Keratinocyte (primary cell): Measurements from ENCODE around the gene FHIT. TPM values are rescaled to one million over a fixed set of nuclear protein-coding genes. Genes with fewer than 3 reads are reported as not detected.

ENCODE experiments used
- DNase-seq: peaks from one replicate; pipeline ENCODE4 v3.0.0-alpha.2; 2011; ENCODE audit warnings: low read depth, missing footprints, low spot score
- FAIRE-seq: peaks from 2 replicates; lab custom pipeline; 2011; peaks lifted over from hg19 to GRCh38; lab: Jason Lieb, UNC
- H2AFZ ChIP-seq: 2 replicates; pipeline ENCODE4 v1.6.0; 2012; ENCODE audit warnings: low read length, control low read depth, inconsistent platforms; ENCODE audit not compliant: control insufficient read depth
- H3K27ac ChIP-seq: 2 replicates; pipeline ENCODE4 v1.5.1; 2011; ENCODE audit warnings: low read length; ENCODE audit not compliant: control insufficient read depth, insufficient read depth
- H3K27me3 ChIP-seq: 3 replicates; pipeline ENCODE4 v1.6.0; 2011; ENCODE audit warnings: low read length; ENCODE audit not compliant: control insufficient read depth, insufficient read depth; ENCODE audit errors: extremely low read depth
- H3K36me3 ChIP-seq, 2 experiments: 2 replicates in 1 of 2; 3 replicates in 1 of 2; pipeline ENCODE4 v1.5.1; 2011; ENCODE audit warnings: low read length in 2 of 2, mild to moderate bottlenecking in 1 of 2; ENCODE audit not compliant: control insufficient read depth in 2 of 2, insufficient read depth in 2 of 2; ENCODE audit errors: extremely low read depth in 1 of 2
- H3K4me1 ChIP-seq: 3 replicates; pipeline ENCODE4 v1.5.1; 2011; ENCODE audit warnings: low read length; ENCODE audit not compliant: control insufficient read depth, insufficient read depth; ENCODE audit errors: extremely low read depth
- H3K4me2 ChIP-seq: 3 replicates; pipeline ENCODE4 v1.6.0; 2011; ENCODE audit warnings: low read depth, low read length; ENCODE audit not compliant: control insufficient read depth, insufficient read depth; ENCODE audit errors: extremely low read depth
- H3K4me3 ChIP-seq, 3 experiments: fragments of 200-600 bp in 1 of 3; sonication (generic) in 1 of 3; 2 replicates in 2 of 3; 3 replicates in 1 of 3; pipeline ENCODE4 v1.5.1; 2011 to 2016; ENCODE audit warnings: low read length in 3 of 3, mild to moderate bottlenecking in 3 of 3, control low read depth in 2 of 3, inconsistent platforms in 1 of 3, low read depth in 1 of 3, mixed read lengths in 1 of 3, mixed run types in 1 of 3, moderate library complexity in 1 of 3; ENCODE audit not compliant: control insufficient read depth in 2 of 3, insufficient read depth in 2 of 3; ENCODE audit errors: extremely low read depth in 1 of 3
- H3K79me2 ChIP-seq: 2 replicates; pipeline ENCODE4 v1.6.0; 2012; ENCODE audit warnings: low read length; ENCODE audit not compliant: control insufficient read depth, insufficient read depth
- H3K9ac ChIP-seq: 3 replicates; pipeline ENCODE4 v1.6.0; 2011; ENCODE audit warnings: low read length; ENCODE audit not compliant: control insufficient read depth, insufficient read depth; ENCODE audit errors: extremely low read depth
- H3K9me1 ChIP-seq: 3 replicates; pipeline ENCODE4 v1.6.0; 2011; ENCODE audit warnings: low read length; ENCODE audit not compliant: control insufficient read depth, insufficient read depth; ENCODE audit errors: extremely low read depth
- H3K9me3 ChIP-seq: 2 replicates; pipeline ENCODE4 v1.5.1; 2012; ENCODE audit warnings: low read depth, low read length; ENCODE audit not compliant: control insufficient read depth
- H4K20me1 ChIP-seq: 3 replicates; pipeline ENCODE4 v1.6.0; 2011; ENCODE audit warnings: low read length; ENCODE audit not compliant: control insufficient read depth, insufficient read depth; ENCODE audit errors: extremely low read depth
- CTCF ChIP-seq, 3 experiments: IDR thresholded peaks in 1 of 3; conservative IDR thresholded peaks in 1 of 3; optimal IDR thresholded peaks in 1 of 3; 2 replicates in 2 of 3; 3 replicates in 1 of 3; pipeline versions ENCODE3 to v1.5.1; 2011; ENCODE audit warnings: low read length in 3 of 3, mild to moderate bottlenecking in 3 of 3, moderate library complexity in 2 of 3, control low read depth in 1 of 3, inconsistent platforms in 1 of 3; ENCODE audit not compliant: insufficient read depth in 2 of 3; ENCODE audit errors: extremely low read depth in 1 of 3
- EZH2 ChIP-seq: IDR thresholded peaks from one replicate; pipeline ENCODE4 v1.6.1; 2012; ENCODE audit warnings: inconsistent platforms, mild to moderate bottlenecking, low read length, moderate library complexity
- dilution Hi-C: fragments of 300-500 bp; cut with MboI; formaldehyde crosslinking; loops from one replicate; pipeline ENCODE4 v1.7.0; 2020; ENCODE audit warnings: low sequenced_read_pairs; ENCODE audit not compliant: extremely low pct_ligation_motif_present
- polyA plus RNA-seq, 5 experiments: library from polyadenylated mRNA; depleted of rRNA in 3 of 5; stranded (reverse) in 3 of 5; stranded (forward) in 1 of 5; unstranded in 1 of 5; fragments of >200 nt; gene quantifications; 1 replicate in 1 of 5; 2 replicates in 3 of 5; 3 replicates in 1 of 5; pipeline versions ENCODE4 v1.2.1 to v1.2.3, GENCODE V29; 2011 to 2012; ENCODE audit warnings: missing spikeins in 2 of 5, low read depth in 1 of 5, low replicate concordance in 1 of 5

Gene FHIT
- polyA plus RNA-seq, 1 donor (not counting 4 experiments of a cell fraction or from before 2014, with no cell fraction given): 2.2 TPM

DNA sequence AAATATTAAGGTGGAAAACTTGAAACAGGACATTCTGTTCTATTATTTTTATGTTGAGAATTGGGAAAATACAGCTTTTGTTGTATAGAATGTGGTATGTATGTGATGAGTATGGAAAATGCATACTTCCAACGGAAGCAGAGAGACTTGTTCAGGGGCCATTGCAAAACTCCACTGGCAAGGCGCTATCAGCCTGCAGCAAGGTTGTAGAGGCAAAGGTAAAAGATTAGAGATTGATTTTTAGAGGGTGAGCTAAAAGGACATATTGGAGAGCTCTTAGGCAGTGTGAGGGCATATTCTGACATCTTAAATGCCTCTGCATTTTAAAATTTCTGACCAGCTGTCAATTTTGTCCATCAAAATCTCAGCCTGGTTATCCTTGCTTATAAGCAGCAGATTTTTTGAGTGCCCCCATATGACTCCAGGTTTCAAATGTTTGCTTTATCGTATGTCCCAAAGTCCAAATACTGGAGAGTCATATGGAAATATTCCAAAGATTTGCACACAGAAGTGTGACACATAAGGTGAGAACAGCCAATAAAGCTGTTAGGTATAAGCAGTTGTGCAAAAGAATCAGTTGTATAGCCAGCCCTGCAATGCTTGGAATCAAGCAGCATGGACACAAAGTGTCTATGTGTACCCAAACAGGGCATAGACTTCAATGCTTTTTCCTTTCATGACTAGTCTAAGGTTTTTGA lies 829.4 kb downstream of the FHIT start:
- no peak overlapping the region for H2AFZ ChIP-seq
- FAIRE-seq (no peak), DNase-seq (no peak)
- no peaks in the 10 kb centered on the region for H3K9me3 ChIP-seq
- H3K4me2 ChIP-seq: no peak overlapping the region
- dilution Hi-C loops: no loop called here
- no peaks in the 10 kb centered on the region for H3K27me3 ChIP-seq
- H3K36me3 ChIP-seq: no peaks in the 10 kb centered on the region
- H3K9me1 ChIP-seq: no peaks in the 10 kb centered on the region
- H3K27ac ChIP-seq: no peak overlapping the region
- no peaks in the 10 kb centered on the region for H3K4me1 ChIP-seq
- no peak overlapping the region for H3K9ac ChIP-seq
- H3K79me2 ChIP-seq: no peaks in the 10 kb centered on the region
- TF ChIP-seq EZH2: no peak
- TF ChIP-seq CTCF (optimal IDR thresholded peaks at IDR 0.05 in 1 of 3, IDR thresholded peaks at IDR 0.05 in 1 of 3, conservative IDR thresholded peaks at IDR 0.05 in 1 of 3; ENCODE audit: extremely low read depth in 1 of 3, insufficient read depth in 2 of 3, low read length in 3 of 3): no peak
- H3K4me3 ChIP-seq: no peak overlapping the region
- no peaks in the 10 kb centered on the region for H4K20me1 ChIP-seq

GRCh38 chr3:60417576-60417975 lies 833.7 kb downstream of the FHIT start:
- H3K79me2 ChIP-seq: no peaks in the 10 kb centered on the region
- dilution Hi-C loops: no loop called here
- H3K9ac ChIP-seq: no peak overlapping the region

More at GRCh38 chr3:60417576-60417975, 833.7 kb downstream of the FHIT start:
- Histone ChIP-seq H2AFZ (no peak overlapping the region), H3K4me2 (no peak overlapping the region), H3K36me3 (no peaks in the 10 kb centered on the region), H3K9me1 (no peaks in the 10 kb centered on the region), H3K4me1 (no peaks in the 10 kb centered on the region), H4K20me1 (no peaks in the 10 kb centered on the region), H3K4me3 (no peak overlapping the region), H3K27me3 (no peaks in the 10 kb centered on the region), H3K27ac (no peak overlapping the region), H3K9me3 (no peaks in the 10 kb centered on the region)
- TF ChIP-seq CTCF (optimal IDR thresholded peaks at IDR 0.05 in 1 of 3, IDR thresholded peaks at IDR 0.05 in 1 of 3, conservative IDR thresholded peaks at IDR 0.05 in 1 of 3; ENCODE audit: extremely low read depth in 1 of 3, insufficient read depth in 2 of 3, low read length in 3 of 3): no peak
- no peak for TF ChIP-seq EZH2
- no peak for FAIRE-seq
- DNase-seq: no peak
